ENCODE measurements around the gene SCT. TPM values are rescaled to one million over a fixed set of nuclear protein-coding genes. Genes with fewer than 3 reads are reported as not detected.
A peak's percentile ranks its signal among the peaks of the same experiment; 100 is the strongest.

The SCT gene
- total and polyA plus RNA-seq, 8 donors = 0.95 to 3.1 TPM; not detected in 6

- Histone ChIP-seq H3K27me3 (no peaks in the 10 kb centered on the region), H3K36me3 (peaks cover 95 to 100% (median 100%) of the 10 kb centered on the region in 4 donors), H3K9me3 (no peaks in the 10 kb centered on the region), H3K4me1 (peaks cover 0 to 12% (median 10%) of the 10 kb centered on the region in 4 donors), H3K27ac (peak overlapping the region in 4 of 5 donors; percentile 26 to 75 (median 60)), H3K4me3 (no peak overlapping the region)
- 44 to 53% (median 49%) methylated on average over 13 to 19 of the region's 19 CpGs for WGBS, 5 donors
- TF ChIP-seq POLR2A (IDR thresholded peaks at IDR 0.05) = no peak
- TF ChIP-seq CTCF (IDR thresholded peaks at IDR 0.05) = no peak
- peak in 1 of 3 donors; percentile 64 for TF ChIP-seq POLR2AphosphoS5 (IDR thresholded peaks at IDR 0.05)
- TF ChIP-seq EP300 (IDR thresholded peaks at IDR 0.05) = no peak
- DNase-seq = peak; percentile 72 to 80
- intact Hi-C loops (cut with DNase I; ENCODE audit: low total_unique reads) = no loop called here
These were observed 20.7 kb downstream of the SCT start for GRCh38 chr11:606245-606644.

GRCh38 chr11:605286-606129 lies 21.5 kb downstream of the SCT start:
- TF ChIP-seq EP300 (IDR thresholded peaks at IDR 0.05) = no peak
- TF ChIP-seq POLR2AphosphoS5 (IDR thresholded peaks at IDR 0.05) = no peak
- no peak for TF ChIP-seq CTCF (IDR thresholded peaks at IDR 0.05)
- no peak for TF ChIP-seq POLR2A (IDR thresholded peaks at IDR 0.05)
- 73 to 96% (median 92%) methylated on average over 11 to 33 of the region's 33 CpGs for WGBS, 5 donors
- DNase-seq = peak in 1 of 2 donors; percentile 6
- peaks cover 94 to 100% (median 100%) of the 10 kb centered on the region in 4 donors for H3K36me3 ChIP-seq
- peaks cover 0 to 11% (median 8%) of the 10 kb centered on the region in 4 donors for H3K4me1 ChIP-seq
- no peak overlapping the region for H3K4me3 ChIP-seq
- no peaks in the 10 kb centered on the region for H3K9me3 ChIP-seq
- intact Hi-C loops (cut with DNase I; ENCODE audit: low total_unique reads) = no loop called here
- peak overlapping the region in 4 of 5 donors; percentile 26 to 75 (median 60) for H3K27ac ChIP-seq
- H3K27me3 ChIP-seq = no peaks in the 10 kb centered on the region

- TF ChIP-seq POLR2AphosphoS5 (IDR thresholded peaks at IDR 0.05) (no peak), POLR2A (IDR thresholded peaks at IDR 0.05) (no peak), CTCF (IDR thresholded peaks at IDR 0.05) (no peak), EP300 (IDR thresholded peaks at IDR 0.05) (no peak)
- 88 to 91% (median 90%) methylated on average over 13 of the region's 13 CpGs for WGBS, 5 donors
These were observed 23.8 kb downstream of the SCT start for GRCh38 chr11:603154-603553.

GRCh38 chr11:601573-602245 lies 25.3 kb downstream of the SCT start:
- DNase-seq = no peak
- no peak overlapping the region for H3K27ac ChIP-seq
- intact Hi-C loops (cut with DNase I; ENCODE audit: low total_unique reads) = no loop called here
- no peaks in the 10 kb centered on the region for H3K9me3 ChIP-seq
- no peaks in the 10 kb centered on the region for H3K27me3 ChIP-seq
- 89 to 94% (median 92%) methylated on average over 23 of the region's 23 CpGs for WGBS, 5 donors
- H3K36me3 ChIP-seq = peaks cover 92 to 100% (median 100%) of the 10 kb centered on the region in 4 donors
- no peak overlapping the region for H3K4me3 ChIP-seq
- peaks cover 0 to 11% (median 8%) of the 10 kb centered on the region in 4 donors for H3K4me1 ChIP-seq
- TF ChIP-seq POLR2A (IDR thresholded peaks at IDR 0.05) (no peak), CTCF (IDR thresholded peaks at IDR 0.05) (no peak), POLR2AphosphoS5 (IDR thresholded peaks at IDR 0.05) (no peak), EP300 (IDR thresholded peaks at IDR 0.05) (no peak)

More at GRCh38 chr11:603154-603553, 23.8 kb downstream of the SCT start:
- peaks cover 0 to 11% (median 8%) of the 10 kb centered on the region in 4 donors for H3K4me1 ChIP-seq
- intact Hi-C loops (cut with DNase I; ENCODE audit: low total_unique reads) = no loop called here
- no peak overlapping the region for H3K4me3 ChIP-seq
- no peaks in the 10 kb centered on the region for H3K27me3 ChIP-seq
- DNase-seq = no peak
- peaks cover 92 to 100% (median 100%) of the 10 kb centered on the region in 4 donors for H3K36me3 ChIP-seq
- no peak overlapping the region for H3K27ac ChIP-seq
- H3K9me3 ChIP-seq = no peaks in the 10 kb centered on the region

All from stomach (tissue), 9 donors.